ENCODE results near the gene B3GNT5.

Gene B3GNT5

GRCh38 chr3:183266454-183266853 lies 13.4 kb downstream of the B3GNT5 start:
- DNase-seq, result no peak

GRCh38 chr3:183267140-183267539 lies 14.1 kb downstream of the B3GNT5 start:
- no peak for DNase-seq

- DNase-seq, result no peak
These were observed 15.3 kb downstream of the B3GNT5 start for GRCh38 chr3:183268366-183268765.

GRCh38 chr3:183269345-183269744 lies 16.3 kb downstream of the B3GNT5 start:
- no peak for DNase-seq

- no peak for DNase-seq
These were observed 17.3 kb downstream of the B3GNT5 start for GRCh38 chr3:183270344-183270743.

- DNase-seq, result no peak
These were observed 19.1 kb downstream of the B3GNT5 start for GRCh38 chr3:183272142-183272541.

- DNase-seq, result no peak
These were observed 19.7 kb downstream of the B3GNT5 start for GRCh38 chr3:183272791-183273190.

- DNase-seq, result no peak
These were observed 21.6 kb downstream of the B3GNT5 start for GRCh38 chr3:183274609-183275008.

- DNase-seq, result no peak
These were observed 22.4 kb downstream of the B3GNT5 start for GRCh38 chr3:183275418-183275817.

GRCh38 chr3:183275937-183276336 lies 22.9 kb downstream of the B3GNT5 start:
- no peak for DNase-seq

GRCh38 chr3:183277260-183277659 lies 24.2 kb downstream of the B3GNT5 start:
- no peak for DNase-seq

- DNase-seq, result no peak
These were observed 25.5 kb downstream of the B3GNT5 start for GRCh38 chr3:183278479-183279088.

GRCh38 chr3:183279371-183279770 lies 26.3 kb downstream of the B3GNT5 start:
- no peak for DNase-seq

- no peak for DNase-seq
These were observed 28.2 kb downstream of the B3GNT5 start for GRCh38 chr3:183281126-183281797.

GRCh38 chr3:183283886-183284285 lies 30.8 kb downstream of the B3GNT5 start:
- no peak for DNase-seq

GRCh38 chr3:183284570-183284969 lies 31.5 kb downstream of the B3GNT5 start:
- DNase-seq, result no peak

GRCh38 chr3:183285318-183285717 lies 32.3 kb downstream of the B3GNT5 start:
- DNase-seq, result no peak

GRCh38 chr3:183285828-183286457 lies 32.9 kb downstream of the B3GNT5 start:
- peak; percentile 89 for DNase-seq

- peak; percentile 13 for DNase-seq
These were observed 34.4 kb downstream of the B3GNT5 start for GRCh38 chr3:183287301-183287971.

GRCh38 chr3:183288117-183288516 lies 35.1 kb downstream of the B3GNT5 start:
- no peak for DNase-seq

GRCh38 chr3:183290216-183290615 lies 37.2 kb downstream of the B3GNT5 start:
- DNase-seq, result no peak

GRCh38 chr3:183291497-183292031 lies 38.5 kb downstream of the B3GNT5 start:
- no peak for DNase-seq

GRCh38 chr3:183293966-183294365 lies 40.9 kb downstream of the B3GNT5 start:
- DNase-seq, result no peak

All from CD4-positive, alpha-beta T cell treated with Interleukin-17A for 4 hours (primary cell).